HG02678 (cell line): ENCODE results near the gene DLGAP1.
"Not testable (repeated sequence)": the region's sequence is repeated elsewhere in the genome, so short reads cannot be mapped to it uniquely, and the experiment has no call there.

Experiments
- ATAC-seq: cut with Tn5 transposase; IDR thresholded peaks from one replicate; pipeline ENCODE4 v1.9.1; 2021; ENCODE audit warnings: mild to moderate bottlenecking, moderate library complexity; ENCODE audit not compliant: unreplicated experiment

The DLGAP1 gene

DNA sequence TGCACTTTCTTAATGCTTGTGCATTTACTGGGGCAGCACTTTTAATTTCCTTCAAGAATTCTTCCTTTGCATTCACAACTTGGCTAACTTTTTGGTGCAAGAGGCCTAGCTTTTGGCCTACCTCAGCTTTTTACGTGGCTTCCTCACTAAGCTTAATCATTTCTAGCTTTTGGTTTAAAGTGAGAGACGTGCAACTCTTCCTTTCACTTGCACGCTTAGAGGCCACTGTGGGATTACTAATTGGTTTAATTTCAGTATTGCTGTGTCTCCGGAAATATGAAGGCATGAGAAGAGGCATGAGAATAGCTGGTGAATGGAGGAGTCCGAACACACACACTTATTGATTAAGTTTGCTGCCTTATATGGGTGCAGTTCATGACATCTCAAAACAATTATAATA, 354.1 kb downstream of the DLGAP1 start:
- no peak for ATAC-seq

DNA sequence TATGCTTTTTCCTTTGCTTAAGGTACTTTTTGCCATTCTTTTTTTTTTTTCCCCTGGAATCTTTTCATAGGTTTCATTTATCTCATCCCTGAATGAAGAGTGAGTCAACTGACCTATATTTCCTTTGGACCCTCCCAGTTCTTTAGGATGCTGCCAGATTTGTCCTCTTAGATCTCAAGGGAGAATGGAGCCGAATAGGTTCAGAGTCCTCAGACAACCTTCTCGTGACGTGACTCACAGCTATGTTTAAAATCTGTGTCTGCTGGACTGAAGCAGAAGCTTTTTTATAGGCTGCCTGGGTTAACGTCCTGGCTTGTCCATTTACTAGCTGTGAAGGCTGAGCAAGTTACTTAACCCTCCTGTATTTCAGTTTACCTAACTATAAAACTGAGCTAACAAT, 358.6 kb downstream of the DLGAP1 start:
- ATAC-seq = no peak

DNA sequence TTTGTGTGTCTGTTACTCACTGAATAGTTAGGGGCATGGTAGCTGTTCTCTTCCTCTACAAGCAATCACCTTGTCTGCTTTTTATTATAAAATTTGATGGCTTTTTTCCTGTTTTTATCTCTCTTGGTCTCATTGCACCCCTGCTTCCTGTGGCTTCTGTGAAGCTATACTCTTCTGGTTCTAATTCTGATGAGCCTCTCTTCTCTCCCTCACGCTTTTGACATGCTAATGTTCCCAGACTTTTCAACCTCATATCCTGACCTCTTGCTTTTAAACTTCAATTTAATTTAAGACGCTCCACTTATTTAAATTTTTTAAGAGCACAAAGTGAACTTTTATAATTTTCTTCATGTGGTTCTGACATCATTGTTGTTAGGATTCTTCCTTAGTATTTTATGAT, 361.4 kb downstream of the DLGAP1 start:
- ATAC-seq = no peak

DNA sequence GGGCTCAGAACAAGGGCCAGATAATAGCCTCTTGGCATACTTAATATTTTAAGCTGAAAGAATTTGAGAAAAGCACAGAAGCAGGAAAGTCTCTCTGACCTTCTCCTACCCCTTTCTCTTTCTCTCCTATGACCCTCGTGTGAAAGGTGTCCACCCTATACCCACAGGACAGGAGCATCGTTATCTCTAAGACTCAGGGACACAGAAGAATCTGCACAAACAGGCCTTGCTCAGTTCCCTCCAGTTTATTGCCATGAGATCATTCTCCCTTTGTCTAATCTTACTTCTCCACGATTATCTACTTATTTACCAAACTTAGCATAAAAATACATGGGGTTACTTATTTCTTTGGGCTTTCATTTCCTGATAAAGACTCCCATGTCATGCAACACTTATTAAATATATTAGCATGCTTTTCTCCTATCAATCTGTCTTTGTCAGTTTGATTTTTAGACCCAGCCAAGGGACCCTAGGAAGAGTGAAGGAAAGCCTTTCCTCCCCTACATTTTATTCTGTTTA, 370.7 kb downstream of the DLGAP1 start:
- ATAC-seq = no peak

- ATAC-seq = no peak
These were observed 376.9 kb downstream of the DLGAP1 start for GRCh38 chr18:4078246-4078645.

DNA sequence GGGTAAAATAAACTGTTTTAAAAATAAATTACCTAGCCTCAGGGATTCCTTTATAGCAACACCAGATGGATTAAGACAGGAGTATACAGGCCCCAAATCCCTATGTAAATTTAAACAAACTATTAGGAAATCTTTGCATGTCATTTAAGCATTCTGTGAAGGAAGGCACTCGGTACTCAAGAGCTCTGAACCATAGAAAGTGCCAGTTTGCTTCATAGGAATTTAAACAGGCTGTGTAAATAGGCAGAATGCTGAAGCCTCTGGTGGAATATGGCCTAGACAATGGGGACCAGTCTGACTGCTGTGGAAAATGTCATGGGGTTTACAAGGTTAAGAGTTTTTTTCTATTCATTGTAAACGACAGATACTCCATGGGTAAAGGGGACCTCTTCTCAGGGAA, 377.4 kb downstream of the DLGAP1 start:
- no peak for ATAC-seq

DNA sequence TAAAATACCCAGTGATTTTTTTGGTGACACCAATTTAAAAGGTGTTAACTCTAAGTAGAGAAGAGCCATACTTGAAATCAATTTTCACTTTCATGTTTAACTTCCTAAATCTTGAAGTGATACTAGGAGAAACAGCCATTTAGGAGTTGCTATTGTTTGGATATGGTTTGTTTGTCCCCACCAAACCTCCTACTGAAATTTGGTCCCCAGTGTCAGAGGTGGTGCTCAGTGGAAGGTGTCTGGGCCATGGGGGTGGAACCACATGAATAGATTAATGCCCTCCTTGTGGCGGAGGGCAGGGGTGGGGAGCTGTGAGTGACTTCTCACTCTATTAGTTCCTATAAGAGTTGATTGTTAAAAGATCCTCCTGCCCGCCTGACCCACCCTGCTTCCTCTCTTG, 377.9 kb downstream of the DLGAP1 start:
- no peak for ATAC-seq

DNA sequence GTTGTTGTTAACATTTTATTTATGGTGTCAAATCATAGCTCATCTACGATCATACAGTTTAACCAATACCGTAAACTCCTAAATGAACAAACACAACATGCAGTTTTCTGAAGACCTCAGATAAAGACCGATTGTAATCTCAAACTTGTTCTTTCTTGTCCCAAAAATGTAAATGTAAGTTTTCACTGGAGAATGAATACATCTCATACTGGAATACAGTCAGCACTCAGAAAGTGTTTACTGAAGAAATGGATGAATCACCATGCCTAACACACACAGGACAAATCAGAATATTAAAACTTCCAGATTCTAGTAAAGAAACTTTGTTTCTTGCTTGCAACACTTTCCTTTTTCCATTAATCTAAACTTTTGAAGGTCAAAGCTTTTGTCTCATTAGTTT, 380.5 kb downstream of the DLGAP1 start:
- ATAC-seq = no peak

DNA sequence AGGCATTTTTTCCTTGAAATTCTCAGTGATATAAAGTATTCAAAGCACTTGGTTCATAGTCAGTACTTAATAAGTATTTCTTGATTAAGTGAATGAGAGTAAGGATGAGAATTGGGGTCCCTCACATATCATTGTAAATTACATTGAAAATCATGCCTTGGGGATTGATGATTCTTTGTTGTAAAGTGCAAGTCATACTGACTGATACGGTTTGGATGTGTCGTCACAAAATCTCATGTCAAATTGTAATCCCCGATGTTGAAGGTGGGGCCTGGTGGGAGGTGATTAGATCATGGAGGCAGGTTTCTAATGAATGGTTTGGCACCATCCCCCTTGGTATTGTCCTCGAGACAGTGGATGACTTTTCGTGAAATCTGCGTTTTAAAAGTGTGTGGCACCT, 385.9 kb downstream of the DLGAP1 start:
- no peak for ATAC-seq

GRCh38 chr18:4068552-4069158, 386.5 kb downstream of the DLGAP1 start:
- ATAC-seq = peak; percentile 76

- no peak for ATAC-seq
These were observed 391.6 kb downstream of the DLGAP1 start for GRCh38 chr18:4063545-4063944.

DNA sequence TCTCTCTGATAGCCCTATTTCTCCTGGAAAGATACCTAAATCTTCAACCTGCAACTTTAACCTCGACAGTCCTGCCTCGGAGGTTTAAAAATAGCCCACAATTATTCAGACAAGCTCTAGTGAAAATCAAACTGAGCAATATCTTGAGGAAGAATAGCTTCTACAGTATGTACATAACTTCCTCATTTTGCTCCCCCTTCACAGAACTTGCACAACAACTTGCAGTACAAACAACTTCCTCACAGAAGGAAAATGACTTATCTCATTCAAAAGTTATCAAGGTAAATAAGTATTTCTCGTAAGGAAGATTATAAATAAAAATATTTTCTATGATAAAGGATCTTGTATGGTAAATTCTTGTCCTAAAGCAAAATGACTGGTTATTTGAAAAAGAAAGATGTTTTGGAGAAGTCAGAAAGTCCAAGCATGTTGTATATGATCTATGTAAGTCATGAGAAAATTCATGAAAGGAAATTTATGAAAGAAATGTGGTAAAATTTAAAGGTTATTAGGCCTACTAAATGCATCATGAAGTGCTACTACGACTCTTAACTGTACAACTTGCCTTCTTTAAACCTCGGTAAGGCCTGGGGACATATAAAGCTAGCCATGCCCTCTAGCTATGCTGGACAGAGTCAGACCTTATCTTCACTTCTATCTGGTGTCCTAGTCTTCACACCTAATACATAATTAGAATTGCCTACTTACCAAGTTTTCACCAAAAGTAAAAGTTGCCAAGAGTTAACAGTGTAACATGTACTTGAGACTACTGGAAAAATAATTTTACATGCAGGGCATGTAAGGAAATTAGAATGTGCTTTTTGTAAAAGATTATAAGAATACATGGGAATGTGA, 394.5 kb downstream of the DLGAP1 start:
- ATAC-seq = no peak

DNA sequence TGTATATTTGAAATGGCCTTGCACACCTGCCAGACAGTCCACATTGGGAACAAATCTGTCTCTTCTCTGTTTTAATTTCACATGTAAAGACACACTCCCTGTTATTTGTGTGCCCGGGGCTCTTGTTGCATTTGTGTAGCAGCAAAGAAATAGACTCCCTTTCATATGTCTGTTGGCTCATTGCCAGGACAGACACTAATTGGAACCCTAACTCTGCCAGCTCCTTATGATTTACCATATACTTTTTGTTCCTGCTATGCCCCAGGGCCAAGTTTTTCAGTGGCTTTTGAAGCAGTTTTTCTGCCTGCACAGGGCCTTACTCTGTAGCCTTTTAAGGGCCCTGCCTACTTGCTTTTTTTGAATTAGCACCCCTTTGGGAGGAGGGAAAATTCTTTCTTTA, 396.9 kb downstream of the DLGAP1 start:
- no peak for ATAC-seq

- no peak for ATAC-seq
These were observed 414.6 kb downstream of the DLGAP1 start for GRCh38 chr18:4040391-4041092.

GRCh38 chr18:4035521-4035920, 419.6 kb downstream of the DLGAP1 start:
- ATAC-seq = no peak

DNA sequence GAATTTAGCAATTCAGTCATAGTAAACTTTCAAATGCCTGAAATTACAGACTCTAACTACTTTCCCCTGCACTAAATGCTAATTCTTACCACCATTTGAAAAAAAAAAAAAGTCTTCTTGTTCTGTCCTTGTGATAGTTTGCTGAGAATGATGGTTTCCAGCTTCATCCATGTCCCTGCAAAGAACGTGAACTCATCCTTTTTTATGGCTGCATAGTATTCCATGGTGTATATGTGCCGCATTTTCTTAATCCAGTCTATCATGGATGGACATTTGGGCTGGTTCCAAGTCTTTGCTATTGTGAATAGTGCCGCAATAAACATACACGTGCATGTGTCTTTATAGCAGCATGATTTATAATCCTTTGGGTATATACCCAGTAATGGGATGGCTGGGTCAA, 420.3 kb downstream of the DLGAP1 start:
- ATAC-seq = not testable (repeated sequence)

DNA sequence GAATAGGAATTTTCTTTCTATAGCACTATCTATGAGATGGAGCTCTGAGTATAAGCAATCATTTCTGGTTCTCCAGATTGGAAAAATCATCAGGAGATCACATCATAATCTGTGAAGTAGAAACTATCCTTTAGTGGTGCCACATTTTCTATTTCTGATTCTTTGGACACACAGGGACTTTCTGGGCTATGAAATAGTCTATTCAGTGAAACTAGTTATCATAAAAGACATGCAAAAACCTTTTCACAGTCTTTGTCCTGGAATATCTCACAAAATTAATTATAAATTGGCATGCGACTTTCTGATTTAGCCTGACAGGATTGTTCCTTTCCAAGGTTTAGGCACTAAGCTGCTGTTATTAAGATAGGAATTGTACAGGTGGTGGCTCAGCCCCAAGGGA, 428.6 kb downstream of the DLGAP1 start:
- no peak for ATAC-seq

DNA sequence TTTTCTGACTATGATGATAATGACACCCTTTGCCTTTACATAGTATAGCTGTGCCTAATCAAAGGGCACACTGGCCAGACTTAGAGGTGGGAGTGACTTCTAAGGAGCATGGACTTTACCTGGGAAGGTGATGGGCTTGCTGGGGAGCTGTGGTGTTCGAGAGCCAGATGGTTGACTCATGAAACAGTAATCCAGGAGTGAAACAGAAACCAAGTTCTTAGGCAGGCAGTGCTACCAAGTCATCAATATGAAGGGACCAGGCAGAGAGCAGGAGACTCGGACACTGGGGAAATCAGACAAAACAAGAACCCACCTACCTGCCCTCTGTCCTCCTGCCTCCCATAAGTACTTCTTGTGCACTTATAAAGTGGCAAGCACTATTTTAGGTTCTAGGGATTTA, 430.4 kb downstream of the DLGAP1 start:
- no peak for ATAC-seq

- ATAC-seq = not testable (repeated sequence)
These were observed 432.4 kb downstream of the DLGAP1 start for GRCh38 chr18:4022749-4023148.

GRCh38 chr18:4020026-4020425, 435.1 kb downstream of the DLGAP1 start:
- no peak for ATAC-seq

GRCh38 chr18:4017480-4017879, 437.6 kb downstream of the DLGAP1 start:
- ATAC-seq = peak; percentile 88
